SKM-1 treated with dmso at 0.1 percent for 144 hours (cell line): ENCODE data around the gene RIMS1.
"Not testable (repeated sequence)": the region's sequence is repeated elsewhere in the genome, so short reads cannot be mapped to it uniquely, and the experiment has no call there.

Experiments used
- DNase-seq: peaks from one replicate; lab custom pipeline; 2025; ENCODE audit not compliant: unreplicated experiment; lab: John Stamatoyannopoulos, UW

The RIMS1 gene

DNA sequence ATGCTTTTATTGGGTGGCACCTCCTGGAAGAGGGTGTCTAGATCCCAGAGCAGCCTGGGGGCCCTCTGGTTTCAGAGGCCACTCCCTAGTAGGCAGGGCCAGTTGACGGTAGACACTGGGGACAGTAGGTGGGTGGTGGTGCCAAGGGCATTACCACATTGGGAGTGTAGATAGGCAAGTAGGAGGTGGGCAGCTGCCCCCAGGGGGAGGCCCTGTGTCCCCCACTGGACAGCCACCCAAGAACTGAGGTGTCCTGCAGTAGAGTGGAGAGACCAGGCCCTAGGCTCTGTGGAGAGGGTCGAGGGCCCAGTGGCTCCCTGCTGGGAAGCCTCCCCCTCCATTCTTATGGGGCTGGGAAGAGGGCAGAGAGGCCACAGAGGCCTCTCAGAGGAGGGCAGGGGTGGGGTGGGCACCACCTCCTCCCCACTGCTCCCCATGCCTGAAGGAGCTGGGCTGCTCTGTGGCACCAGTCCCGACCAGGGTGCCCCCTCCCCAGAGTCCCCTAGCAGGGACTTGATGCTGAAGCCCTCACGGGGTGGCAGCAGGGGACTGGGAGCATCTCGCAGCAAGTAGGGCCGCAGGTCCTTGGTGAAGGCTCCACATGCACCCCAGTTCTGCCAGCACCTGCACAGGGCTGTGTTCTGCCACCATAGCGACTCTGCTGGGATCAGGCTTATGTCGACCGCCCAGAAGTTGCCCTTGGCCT, 430.5 kb downstream of the RIMS1 start:
- no peak for DNase-seq

DNA sequence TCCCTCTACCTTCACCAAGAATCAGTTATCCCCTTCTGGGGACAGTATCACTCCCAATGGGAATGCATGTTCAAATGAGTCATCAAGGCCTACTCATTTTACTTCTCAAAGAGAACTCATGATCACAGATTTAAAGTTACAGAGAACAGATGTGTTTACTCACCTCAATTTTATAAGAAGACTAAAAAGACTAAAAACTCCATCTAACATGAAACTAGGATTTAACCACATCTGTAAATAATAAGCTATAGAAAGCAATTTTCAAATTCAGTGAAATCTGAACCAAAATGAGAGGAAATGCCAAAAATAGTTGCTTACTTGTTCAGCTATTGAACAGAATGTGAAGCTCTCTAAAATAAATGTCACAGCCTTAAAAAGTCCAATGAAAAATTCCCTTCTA, 435.4 kb downstream of the RIMS1 start:
- no peak for DNase-seq

DNA sequence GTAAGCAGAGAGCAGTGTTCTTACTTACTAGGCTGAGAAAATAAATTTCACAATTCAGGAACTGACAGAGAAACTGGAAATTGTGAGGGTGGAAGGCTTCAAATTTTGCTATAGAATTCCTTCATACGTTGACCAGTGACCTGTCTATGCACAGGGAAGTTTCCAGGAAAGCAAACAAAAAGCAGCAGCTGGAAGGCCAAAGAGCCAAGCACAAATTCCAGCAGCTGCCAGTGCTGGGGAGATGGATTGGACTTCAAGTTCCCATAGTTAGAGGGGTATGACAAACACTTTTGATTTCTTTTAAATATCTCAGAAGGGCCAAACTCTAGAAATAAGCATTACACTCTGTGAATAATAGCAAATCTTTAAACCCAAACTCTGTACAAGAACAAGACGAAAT, 436.4 kb downstream of the RIMS1 start:
- DNase-seq = no peak

DNA sequence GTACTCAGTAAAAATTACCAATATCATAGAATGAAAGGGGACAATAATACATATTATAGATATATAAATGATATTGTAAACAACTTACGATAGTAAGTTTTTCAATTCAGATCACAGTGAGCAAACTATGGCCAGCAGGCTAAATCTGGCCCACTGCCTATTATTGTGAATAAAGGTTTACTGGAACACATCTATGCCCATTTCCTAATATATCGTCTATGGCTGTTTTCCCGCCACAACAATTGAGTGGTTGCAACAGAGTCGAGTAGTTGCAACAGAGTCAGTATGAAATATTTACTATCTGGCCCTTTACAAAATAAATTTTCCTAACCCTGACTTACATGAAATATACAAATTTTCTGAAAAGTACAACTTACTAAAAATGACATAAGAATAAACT, 438.2 kb downstream of the RIMS1 start:
- DNase-seq = no peak

DNA sequence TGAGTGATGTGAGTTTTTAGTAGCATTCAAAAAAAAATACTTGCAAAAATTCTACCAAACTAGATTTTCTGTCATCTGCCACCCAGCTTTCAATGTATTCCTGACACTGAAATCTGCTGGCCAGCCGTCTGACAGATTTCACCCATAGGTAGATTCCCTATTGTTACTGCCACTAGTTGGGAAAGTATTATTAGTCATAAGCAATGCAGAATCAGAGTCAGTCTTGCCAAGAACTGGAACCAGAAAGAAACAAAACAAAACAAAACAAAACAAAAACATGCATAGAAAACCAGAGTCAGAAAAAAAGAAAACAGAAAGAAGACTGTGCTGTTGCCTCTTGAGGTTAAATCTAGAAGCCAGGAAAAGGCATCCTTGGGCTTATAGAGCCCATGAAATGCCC, 442.4 kb downstream of the RIMS1 start:
- DNase-seq = no peak

DNA sequence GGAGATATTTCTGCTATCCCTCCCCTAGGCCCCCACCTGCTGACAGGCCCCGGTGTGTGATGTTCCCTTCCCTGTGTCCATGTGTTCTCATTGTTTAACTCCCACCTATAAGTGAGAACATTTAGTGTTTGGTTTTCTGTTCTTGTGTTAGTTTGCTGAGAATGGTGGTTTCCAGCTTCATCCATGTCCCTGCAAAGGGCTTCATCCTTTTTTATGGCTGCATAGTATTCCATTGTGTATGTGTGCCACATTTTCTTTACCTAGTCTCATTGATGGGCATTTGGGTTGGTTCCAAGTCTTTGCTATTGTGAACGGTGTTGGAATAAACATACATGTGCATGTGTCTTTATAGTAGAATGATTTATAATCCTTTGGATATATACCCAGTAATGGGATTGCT, 448.9 kb downstream of the RIMS1 start:
- not testable (repeated sequence) for DNase-seq

DNA sequence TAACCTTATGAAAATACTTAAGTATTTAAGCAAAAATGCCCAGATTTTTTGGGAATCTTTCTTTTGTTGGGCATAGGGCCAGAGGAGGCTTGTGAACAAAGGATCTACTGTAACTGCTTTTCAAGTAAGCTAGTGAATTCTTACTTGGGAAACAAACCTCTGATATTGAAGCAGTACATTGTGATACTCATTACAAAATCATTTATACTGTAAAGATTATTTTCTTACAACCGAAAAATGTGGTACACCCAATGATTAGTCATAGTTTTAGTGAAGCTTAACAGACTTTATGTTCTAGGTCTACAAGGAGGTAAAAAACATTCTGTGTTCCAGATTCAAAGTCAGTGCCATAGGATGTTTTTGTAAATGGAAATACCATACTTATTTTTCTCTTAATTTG, 462.6 kb downstream of the RIMS1 start:
- DNase-seq = no peak

DNA sequence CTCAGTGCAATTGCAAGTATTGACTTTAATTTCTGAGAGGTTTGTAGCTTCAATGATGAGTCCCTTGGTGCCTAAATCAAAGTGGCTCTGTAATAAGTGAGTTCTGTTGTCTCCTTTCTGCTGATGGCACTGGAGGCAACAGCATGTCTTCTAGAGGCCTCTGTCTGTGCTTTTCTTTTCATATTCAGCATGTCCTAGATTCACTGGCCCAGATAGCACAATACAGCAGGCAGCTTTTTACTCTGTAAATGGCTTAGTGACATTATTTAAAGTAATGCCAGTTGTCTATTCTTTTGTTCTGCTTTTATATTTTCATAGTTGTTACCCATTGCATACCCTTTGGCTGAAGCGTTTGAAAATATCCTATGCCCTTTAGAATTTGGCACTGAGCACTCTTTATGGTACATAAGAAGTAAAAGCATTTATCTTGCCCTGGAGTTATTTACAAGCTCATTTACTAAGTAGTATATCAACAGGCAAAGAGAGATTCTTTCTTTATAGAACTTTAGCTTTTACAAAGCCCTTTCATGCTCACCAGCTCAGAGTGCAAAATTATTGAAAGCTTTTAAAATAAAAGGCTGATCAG, 464.0 kb downstream of the RIMS1 start:
- no peak for DNase-seq

DNA sequence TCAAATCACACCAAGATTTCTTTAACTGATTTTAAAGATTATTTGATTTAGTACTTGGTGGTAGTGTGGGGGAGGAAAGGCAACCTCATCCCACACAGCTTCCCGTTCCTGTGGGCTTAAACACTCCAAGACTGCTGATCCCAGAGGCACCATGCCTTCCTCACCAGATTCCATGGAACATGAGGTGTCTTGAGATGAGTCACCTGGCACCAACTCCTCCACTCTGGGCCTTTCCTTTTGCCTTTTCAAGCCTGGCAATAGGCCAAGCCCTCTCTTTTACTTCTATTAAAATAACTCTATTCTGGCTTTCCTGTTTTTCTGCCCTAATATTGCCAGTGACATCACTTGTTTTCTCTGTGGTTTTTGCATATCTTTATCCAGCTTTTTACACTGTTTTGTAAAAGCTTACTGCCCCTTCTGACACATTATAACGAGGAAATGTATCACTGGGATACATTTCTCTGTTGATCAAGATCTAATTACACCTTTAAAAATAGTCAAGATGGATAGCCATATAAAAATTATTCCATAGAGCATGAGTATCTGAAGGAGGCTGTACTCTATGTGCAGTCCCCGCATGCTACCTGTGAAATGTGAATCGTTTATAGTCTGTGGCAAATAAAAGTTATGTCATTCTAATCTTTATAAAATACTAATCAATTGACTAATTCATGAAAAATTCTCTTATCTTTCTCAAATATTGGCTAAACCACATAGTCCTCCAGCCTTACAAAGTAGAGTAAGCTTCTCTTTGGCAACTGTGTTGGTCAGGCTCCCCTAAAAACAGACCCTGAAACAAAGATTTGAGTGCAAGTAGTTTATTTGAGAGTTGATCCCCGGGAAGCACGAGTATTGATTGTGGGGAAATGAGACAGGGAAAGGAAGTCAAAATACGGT, 477.7 kb downstream of the RIMS1 start:
- no peak for DNase-seq

DNA sequence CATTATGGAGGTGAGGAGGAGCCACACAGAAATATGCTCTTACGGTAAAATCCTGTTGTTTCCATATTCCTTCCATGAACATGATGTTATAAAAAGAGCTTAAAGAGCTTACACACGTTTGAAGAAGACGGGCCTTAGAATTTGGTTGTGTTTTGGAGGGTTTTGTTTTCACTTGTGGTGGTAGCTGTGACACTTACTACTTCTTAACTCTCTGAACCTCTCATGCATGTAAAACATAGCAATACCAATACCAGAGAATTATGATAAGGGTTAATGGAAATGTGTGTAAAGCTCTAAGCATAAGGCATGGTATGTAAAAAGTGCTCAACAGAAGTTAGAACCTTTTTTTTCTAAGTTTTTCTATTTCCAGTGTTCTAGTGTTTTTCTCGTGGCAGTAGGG, 479.4 kb downstream of the RIMS1 start:
- DNase-seq = no peak

DNA sequence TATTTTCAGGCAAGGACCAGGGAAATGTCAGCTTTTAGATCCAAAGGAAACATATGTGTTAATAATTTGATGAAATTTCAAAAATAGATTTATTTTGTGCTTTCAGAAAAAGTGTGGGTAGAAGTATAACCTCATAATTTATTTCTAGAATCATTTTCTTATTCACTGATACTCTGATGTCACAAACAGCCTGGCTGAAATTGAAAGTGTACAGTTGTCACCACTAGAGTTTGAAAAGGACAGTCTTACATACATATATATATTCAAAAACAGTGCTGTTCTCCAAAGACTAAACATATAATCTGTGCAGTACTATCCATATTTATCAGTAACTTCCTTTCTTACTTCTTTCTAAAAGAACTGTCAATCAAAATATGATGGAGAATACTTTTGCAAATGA, 481.1 kb downstream of the RIMS1 start:
- DNase-seq = no peak

DNA sequence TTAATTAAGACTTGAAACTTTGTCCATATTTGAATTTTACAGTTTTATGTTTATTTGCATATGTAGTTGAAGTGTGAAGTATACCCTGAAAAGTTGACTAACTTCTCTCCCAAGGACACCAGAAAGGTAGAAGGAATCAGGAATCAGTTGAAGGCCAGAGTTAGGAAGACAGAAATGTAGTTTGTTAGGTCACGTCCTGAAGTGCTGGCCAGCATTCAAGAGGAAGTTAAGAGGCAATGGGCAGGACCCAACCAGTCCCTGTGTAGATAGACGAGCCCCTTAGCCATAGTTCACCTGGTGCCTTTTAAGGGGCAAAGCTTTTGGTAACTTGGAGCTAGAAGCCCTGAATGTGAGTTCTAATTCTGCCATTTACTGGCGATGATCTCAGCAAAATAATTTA, 485.1 kb downstream of the RIMS1 start:
- DNase-seq = no peak

DNA sequence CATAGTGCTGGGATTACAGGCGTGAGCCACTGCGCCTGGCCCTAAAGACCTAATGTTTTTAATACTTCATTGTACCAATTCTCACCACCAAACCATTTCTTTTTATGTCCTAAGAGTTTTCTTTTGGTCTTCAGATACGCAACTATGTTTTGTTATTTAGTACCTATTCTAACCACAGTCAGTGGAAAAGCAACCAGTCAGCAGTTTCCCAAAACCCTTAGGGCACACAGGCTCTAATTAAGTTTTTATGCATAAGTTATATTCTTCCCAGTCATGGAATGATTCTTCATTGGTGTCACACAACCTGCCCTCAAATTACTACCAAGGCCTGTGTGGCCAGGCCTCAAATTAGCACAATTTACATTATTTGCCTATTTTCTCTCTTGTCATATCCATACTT, 487.8 kb downstream of the RIMS1 start:
- no peak for DNase-seq

DNA sequence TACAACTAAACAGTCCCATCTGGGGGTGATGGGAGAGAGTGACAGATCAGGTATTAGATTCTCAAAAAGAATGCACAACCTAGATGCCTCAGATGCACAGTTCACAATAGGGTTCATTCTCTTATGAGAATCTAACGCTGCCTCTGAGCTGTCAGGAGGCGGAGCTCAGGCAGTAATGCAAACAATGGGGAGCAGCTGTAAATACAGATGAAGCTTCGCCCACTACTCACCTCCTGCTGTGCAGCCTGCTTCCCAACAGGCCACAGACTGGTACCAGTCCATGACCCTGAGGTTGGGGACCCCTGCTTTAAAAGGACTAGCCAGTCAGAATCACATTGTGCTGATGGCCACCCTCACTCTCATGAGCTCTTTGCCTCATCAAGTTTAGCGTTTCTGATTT, 488.5 kb downstream of the RIMS1 start:
- DNase-seq = no peak

DNA sequence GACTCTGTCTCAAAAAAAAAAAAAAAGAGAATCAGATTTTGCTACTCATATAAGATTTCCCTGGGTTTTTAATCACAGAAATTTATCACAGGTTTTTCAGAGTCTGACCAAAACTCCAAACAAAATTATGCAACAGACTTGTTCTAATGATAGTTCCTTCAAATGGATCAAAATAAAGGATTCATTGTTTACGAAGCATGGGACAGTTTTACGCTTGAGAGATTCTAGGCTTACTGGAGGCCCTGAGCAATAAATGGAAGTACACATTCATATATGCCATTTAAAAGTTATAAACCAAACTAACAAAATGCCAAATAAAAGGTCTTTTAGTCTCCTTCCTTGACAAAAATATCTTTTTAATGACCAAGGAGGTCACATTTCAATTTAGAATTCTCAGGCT, 490.4 kb downstream of the RIMS1 start:
- no peak for DNase-seq

DNA sequence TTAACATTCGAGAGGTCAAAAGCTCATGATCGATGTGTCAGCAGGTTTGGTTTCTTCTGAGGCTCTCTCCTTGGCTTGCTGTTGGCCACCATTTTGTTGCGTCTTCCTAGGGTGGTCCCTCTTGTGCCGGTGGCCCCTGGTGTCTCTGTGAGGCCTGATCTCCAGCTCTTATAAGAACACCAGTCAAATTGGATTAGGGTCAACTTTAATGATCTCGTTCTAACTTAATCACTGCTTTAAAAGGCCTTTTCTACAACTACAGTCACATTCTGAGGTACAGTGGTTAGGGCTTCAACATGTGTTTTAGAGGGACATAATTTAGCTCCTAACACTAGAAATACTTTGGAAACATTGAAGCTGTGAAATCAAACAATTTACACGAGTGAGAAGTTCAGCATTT, 494.7 kb downstream of the RIMS1 start:
- no peak for DNase-seq

DNA sequence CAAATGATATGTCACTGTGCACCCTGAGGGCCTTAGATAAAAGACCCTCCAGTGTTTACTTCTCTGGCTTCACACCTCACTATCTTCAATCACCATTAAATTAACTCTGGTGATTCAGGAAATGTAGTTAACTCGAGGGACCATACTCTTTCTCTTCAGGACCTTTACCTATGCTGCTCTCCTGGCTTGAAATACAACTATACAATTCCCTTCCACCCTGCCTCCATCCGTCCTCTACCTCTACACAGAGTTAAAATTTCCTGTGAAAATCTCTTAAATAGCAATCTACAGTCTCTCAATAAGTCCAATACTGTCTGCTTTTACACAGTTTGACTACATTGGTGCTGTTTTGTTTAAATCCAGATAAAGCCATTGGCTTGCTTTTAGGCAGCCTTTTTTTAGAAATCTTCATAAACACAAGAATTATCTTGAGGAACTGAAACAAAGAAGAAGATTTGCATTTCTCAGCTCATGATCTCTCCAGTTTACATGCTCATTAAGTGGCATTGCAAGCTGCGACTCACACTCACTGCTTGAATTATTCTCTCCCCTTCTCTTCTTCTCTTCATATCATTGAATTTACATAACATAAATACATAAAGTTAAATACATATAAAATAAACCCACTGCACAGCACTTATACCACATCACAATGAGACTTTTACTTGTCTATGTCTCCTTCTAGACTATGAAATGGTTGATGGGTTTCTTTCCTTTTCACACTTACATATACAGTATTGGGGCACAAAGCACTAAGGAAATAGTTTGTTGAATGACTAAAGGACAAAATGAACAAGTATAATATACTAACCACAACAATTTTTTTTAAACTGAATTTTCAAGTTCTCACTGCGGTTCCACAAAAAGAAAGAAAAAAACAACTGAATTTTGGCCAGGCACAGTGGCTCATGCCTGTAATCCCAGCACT, 496.5 kb downstream of the RIMS1 start:
- DNase-seq = no peak

DNA sequence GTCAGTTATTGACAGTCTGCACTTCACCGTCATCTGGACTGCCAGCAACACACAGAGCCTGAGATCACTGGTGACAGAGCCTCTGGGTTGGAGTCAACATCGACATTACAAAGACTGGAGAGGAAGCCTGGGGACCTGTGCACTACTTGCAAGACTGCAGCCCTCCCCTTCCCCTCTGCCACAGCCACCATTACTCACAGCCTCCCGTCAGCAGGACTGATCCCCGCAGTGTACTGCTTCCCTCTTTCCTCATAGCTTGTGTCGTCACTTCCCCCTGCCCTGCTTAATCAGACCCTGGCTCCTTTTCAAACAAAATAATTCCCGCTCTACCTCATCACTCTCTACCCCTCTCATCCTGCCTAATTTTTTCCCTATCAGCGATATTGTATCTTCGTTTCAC, 500.0 kb downstream of the RIMS1 start:
- DNase-seq = peak; percentile 28

DNA sequence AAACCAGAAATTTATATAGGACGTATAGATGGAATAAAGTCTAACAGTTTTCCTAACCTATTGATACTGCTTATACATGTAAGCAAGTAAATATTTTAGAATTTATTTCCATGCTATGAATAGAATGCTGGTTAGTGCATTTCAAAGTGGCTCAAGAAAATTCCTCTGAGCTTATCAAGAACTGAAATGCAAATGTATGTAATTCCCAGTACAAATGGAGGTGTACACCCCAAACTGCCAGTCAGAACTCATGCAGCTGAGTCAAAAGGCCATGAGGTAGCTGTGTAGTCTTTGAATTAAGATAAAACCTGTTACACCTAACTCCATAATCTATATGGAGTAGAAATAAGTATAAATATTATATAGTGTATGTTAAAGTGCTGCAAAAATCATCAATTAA, 503.3 kb downstream of the RIMS1 start:
- no peak for DNase-seq

DNA sequence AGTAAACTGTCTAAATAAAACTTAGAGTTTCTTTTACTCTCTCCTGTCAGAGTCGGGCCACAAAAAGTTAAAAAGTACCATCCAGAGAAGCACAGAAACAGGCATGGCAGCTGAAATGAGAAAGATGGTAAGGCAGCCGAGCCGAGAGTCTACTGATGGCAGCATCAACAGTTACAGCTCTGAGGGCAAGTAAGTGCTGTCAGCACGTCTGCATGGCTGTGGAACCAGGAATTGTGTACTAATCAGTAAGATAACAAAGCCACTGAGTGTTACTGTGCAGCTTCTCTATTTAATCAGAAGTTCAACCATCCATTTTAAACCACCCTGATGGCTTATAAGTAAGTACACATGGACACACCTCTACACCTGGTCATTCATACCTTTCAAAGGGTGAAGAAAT, 504.2 kb downstream of the RIMS1 start:
- no peak for DNase-seq

DNA sequence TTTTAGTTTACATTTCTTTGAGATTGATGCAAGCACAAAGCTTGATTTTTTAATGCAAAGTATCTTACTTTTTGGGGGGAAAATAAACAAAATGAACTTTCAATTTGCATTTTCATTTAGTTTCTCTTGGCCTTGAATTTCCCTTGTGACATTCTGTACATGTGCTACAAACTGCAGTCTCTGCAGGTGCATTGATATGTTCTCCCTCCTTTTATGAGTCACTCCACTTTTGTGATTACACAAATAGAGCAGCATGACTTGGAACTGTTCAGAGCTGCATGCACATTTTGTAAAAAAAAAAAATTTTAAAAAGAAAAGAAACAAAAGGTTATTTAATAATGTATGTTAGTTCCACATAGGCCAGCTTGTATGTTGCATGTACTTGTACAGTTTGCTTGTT, 515.5 kb downstream of the RIMS1 start:
- no peak for DNase-seq
